GOT3 (cell line): ENCODE results near the gene MRPL49.
"Not testable (repeated sequence)": the region's sequence is repeated elsewhere in the genome, so short reads cannot be mapped to it uniquely, and the experiment has no call there.

Experiments
- DNase-seq: peaks from one replicate; lab custom pipeline; 2025; ENCODE audit warnings: mixed read lengths; lab: John Stamatoyannopoulos, UW

Gene MRPL49

DNA sequence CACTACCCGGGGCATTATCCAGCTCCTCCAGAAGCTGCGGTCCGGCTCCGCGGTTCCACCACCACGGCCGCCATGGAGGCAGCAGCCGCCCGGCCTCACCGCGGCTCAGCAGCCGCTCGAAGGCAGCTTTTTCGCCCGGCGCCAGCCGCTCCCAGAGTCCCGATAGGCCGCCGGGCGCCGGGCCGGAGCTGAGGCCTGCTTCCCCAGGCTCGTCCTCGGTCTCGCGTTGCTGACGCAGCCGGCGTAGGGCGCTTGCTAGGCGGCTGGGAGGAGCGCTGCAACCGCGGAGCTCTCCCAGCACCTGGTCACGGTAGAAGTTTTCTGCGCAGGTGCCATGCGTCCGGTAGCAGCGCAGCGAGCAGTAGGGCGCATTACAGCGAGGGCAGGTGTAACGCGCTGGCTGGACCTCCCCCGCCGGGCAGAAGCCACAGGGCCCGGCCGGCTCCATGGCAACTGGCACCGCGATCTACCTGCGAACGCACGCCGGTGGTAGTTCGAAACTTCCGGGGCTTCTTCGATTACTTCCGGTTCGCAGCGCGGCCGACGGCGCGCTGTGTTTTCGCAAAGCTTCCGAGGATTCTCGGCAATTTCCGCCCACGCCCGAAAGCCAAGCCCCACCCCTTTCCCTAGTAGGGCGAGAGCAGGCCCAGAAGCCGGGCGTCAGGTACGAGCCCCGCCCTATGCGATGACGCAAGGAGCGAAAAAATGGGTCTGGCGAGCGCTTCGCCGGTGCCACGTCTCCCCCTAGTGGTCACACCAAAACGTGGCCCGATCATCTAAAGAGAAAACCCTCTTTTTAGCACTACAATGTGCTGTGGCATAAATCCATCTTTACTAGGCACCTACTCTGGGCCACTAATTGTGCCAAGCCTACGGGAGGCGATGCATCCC is 4.7 kb upstream of the MRPL49 start, which contains the start of gene ZNHIT2:
TSS of gene ZNHIT2 (minus strand) at position 496 of the 891 bp plus-strand sequence. CDS start at position 448, 48 bp downstream.
- peak; percentile 91 for DNase-seq

DNA sequence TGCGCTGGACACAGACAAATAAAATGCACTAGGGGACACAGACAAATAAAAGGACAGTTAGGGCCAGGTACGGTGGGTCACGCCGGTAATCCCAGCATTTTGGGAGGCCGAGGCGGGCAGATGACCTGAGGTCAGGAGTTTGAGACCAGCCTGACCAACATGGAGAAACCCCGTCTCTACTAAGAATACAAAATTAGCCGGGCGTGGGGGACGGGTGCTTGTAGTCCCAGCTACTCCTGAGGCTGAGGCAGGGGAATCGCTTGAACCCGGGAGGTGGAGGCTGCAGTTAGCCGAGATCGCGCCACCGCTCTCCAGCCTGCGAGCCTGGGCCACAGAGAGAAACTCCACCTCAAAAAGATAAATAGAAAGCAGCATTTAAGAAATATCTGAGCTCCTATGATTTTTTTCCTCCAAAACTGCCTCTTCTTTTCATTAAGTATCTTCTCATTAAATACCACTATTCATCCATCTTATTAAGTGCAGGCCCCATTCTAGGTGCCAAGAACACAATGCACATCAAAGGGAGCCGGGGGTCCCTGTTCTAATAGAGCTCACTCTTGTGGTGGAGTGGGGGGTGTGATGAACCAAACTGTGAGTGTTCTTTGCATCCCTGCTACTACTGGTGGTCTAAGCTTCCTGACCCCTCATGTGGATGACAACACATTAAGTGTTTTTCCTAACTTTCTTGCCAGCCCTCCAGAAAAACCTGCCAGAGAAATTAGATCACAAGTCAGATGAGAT is 3.9 kb upstream of the MRPL49 start:
- DNase-seq: no peak

DNA sequence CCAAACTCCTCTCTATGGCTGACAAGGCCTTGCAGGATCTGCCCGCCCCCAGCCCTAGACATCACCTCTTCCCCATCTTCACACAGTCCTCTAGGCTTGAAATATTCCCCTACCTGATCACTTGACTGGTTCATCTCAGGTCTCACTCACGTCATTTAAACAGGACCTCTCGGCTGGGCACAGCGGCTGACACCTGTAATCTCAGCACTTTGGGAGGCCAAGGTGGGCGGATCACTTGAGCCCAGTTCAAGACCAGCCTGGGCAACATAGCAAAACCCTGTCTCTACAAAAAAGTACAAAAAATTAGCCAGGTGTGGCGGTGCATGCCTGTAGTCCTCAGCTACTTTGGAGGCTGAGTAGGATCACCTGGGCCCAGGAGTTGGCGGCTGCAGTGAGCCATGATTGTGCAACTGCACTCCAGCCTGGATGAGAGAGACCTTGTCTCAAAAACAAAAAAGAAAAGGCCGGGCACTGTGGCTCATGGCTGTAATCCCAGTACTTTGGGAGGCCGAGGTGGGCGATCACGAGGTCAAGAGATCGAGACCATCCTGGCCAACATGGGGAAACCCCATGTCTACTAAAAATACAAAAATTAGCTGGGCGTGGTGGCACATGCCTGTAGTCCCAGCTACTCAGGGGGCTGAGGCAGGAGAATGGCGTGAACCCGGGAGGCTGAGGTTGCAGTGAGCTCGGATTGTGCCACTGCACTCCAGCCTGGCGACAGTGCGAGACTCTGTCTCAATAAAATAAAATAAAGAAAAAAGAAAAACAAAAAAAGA is 3.0 kb upstream of the MRPL49 start:
- DNase-seq: not testable (repeated sequence)

DNA sequence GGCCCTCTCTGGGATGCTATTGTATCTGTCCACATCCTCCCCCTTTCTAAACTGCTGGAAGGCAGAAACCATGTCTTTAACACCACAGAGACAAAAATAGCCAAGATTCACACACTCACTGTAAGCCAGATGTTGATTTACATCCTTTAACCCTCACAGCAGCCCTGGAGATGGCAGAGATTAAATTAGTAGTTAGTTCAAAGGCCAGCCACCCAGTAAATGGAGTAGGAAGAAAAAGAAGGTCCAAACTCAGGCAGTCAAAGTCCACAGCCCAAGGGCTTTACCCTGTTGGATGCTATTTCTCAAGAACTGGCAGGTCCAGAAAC is 2.5 kb upstream of the MRPL49 start:
- no peak for DNase-seq

DNA sequence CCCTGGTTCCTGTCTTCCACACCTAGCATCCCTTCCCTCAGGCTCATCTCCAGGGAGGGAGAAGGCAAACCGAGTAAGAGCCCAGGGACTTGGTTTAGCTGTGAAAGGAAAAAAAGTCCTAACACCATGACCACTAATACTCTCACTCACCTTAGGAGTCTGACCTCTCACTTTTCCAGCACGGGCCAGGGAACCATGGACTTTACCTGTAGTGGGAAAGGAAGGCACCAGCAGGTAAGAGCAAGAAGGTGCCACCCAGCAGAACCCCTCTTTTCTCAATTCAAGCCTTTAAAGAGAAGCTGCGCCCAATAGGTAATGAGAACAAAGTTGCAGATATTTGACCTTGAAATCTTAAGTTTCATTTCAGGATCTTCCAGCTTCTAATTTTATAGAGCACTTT is 1.3 kb upstream of the MRPL49 start:
- no peak for DNase-seq

DNA sequence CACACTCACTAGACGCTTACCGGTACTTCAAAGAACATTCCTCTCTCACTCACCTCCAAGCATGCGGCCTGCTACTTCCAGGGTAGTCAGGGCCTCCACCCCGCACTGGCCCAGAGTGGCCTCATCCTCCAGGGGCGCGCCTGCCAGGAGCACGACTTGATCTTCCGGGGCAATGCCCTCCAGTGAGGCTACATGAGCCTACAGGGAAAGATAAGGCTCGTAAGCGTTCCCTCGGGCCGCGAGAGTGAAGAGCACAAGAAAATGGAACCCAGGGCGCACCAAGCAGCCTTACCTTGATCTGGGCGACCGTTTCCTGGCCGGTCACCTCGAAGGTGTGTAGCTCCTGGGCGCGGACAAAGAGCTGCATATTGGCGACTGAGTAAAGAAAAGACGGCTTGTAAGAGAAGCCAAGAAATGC is 665 bp upstream of the MRPL49 start:
- DNase-seq: no peak

DNA sequence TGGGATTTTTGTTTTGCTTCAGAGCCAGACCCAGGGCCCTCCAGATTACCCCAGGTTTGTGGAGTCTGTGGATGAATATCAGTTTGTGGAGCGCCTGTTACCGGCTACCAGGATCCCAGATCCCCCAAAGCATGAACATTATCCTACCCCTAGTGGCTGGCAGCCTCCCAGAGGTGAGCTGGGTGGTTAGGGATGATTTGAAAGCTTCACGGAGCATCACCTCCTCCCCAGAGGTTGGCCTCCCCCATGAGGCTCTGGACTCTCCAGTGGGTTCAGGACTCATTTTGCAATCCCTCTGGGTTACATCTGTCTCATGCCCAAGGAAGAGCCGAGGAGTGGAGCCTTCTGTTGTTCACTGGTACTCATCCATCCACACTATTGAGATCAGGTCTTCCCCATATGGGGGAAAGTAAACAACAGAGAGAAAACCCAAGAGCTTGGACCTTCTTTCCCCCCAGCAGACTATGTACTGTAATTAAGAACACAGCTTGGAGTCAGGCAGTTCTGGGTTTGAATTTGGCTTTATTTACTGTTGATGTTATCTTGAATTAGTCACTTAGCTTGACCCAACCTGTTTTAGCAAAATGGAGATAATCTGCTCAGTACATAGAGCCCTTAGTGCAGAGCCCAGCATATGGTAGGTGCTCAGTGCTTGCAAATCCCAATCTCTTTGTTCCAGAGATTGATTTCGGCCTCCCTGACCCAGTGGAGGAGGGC is 2.5 kb downstream of the MRPL49 start:
- no peak for DNase-seq

DNA sequence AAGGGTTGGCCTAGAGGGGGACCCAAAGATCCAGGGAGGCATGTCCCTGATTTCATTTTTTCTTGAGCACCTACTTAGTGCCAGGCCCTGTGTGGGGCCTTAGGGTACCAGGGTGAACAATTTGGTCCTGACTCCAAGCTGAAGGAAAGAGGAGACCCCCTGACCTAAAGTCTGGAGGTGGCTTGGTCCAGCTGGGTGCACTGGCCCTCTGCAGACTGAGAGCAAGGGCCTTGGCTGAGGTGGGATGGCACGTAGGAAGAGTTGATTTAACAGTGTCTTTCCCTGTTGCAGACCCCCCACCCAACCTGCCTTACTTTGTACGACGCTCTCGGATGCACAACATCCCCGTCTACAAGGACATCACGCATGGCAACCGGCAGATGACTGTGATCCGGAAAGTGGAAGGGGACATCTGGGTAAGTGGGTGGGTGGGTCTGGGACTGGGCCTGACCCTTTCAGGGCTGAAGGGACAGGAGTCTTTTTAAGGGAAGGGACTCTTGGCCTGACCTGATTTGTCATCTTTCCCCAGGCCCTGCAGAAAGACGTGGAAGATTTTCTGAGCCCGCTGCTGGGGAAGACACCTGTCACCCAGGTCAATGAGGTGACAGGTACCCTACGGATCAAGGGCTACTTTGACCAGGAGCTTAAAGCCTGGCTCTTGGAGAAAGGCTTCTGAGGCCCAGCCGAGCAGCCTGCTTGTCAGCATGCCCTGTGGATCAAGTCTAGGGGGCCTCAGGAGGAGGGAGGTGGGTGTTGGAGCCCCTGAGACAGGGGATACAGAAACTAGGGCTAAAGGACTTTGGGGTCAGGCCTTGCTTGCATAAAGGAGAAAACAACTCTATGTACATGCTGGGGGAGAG is 3.3 kb downstream of the MRPL49 start:
- no peak for DNase-seq

DNA sequence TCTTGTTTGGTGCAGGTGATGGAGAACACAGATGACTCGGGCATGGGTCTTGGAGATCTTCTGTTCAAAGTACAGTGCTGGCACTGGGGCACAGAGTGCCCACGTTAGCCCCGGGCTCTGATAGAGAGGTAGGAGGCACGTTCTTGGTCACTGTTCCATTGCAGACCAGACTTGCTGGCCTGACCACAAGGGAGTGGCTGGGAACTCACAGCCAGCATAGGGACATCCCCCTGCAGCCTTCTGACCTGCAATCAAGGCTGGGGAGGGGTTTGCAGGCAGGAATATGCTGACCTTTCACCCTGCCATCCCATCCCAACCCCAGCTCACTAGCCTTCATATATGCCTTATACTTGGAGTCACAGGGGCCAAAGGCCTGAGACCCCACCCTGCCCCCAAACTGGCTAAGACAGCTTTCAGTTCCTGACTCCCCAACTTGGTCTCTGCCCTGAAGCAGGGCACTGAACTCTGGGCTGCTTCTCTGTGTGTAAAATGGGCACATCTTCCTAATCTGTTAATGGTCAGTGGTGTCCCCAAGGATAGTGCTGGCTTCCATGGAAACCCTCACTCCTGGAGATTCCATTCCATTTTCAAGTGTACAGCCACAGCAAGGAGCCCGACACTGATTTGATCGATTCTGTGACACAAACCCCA is 4.6 kb downstream of the MRPL49 start:
- no peak for DNase-seq

DNA sequence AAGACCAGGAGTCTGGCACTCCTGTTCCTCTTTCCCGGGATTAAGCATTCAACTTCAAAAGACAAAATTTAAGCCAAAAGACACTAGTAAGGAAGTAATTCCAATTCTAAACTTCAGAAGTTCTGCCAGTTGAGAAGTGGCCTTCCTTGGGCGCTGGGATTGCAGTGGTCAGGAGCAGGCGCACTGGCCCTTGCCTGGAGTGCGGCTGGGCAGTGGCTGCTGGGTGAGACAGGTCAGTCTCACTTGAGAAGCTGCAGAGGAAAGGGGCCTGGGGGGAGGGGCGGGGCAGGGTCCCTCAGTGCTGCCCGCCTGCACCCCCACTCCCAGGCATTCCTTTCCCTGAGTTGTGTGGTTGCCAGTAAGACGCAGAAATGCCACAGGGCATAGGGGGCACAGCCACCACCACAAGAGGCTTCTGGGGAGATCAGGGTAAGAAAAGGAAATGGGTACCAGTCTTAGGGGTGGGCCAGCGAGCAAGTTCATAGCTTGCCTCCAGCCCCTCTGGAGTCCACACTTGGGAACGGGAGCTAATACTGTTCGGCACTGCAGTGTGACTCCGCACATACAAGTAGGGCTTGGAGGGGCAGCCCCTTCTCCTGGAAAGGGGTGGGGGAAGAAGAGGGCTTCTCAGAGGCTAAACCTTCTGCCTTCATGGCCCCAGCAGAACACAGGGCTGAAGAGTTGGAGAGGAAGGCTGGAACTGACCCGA is 5.5 kb downstream of the MRPL49 start:
- no peak for DNase-seq

DNA sequence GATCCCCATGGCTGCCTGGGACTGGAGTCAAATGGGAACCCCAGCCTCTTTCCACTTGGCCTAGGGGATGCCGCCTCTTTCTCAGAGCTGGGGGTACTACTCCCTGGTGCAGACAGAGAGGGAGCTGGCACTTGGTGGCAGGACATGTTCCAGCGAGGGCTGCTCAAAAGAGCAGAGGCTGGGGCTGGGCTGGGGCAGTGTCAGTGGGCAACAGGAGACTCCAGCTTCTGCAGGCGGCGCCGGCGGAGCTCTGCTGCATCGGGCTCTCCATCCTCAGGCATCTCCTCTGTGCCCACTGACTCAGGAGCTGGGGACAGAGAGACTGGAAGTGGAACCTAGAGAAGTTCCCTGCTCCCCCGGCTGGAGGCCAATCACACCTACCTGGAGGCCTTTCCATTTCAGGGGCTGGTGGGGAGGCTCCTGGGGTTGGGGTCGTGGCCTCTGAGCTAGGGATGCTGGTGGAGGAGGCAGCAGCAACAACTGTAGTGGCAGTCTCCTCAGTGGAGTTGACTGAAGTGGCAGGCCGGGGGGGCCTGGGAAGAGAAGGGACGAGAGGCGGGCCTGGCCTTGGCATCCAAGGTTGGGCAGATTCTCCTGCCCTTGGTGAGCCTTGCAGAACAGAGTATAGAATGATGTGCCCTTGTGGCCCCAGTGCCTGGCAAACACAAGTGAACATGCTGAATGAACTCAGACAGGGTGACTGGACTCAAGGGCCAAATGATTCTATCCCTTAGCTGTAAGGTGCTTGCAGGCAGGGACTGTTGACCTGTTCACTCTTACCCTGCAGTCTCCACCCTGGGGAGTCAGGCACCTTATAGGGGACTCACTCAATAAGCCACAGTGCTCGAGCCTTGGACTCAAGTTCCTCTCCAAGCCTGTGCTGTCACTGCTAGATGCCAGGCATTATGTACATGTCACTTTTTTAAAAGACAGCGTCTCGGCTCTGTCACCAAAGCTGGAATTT is 6.3 kb downstream of the MRPL49 start:
- no peak for DNase-seq

DNA sequence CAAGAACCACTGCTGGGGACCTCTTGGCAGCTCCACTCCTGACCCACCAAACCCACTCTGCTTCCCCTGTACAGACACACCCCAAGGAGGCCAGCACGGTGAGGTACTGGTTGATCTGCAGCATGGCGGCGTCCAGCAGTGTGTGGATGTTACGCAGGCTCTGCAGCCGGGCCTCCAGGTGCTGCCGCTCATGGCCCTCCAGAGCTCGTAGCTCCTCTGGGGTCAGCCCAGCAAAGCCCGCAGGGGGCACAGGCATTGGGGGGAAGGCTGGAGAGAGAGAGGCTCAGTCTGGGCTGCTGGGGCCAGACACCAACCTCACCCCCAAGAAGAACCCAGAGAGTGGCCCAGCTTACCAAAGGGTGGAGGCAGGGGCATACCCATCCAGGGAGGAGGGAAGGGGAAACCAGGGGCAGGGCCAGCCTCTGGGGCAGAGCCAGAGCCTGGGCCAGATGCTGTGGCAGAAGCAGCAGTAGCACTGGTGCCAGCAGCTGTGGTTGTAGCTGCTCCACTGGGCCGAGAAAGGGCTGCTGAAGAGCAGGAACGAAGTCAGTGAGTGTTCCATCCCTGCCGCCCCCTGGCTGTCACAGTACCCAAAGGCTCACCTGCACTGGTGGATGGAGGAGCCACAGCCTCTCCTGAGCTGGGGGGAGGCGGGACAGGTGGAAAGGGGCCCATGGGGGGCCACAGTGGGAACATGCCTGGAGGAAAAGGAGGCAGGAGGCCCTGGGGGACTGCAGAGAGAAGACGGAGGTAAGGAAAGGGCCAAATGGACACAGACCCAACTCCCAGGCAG is 7.7 kb downstream of the MRPL49 start:
- DNase-seq: no peak

DNA sequence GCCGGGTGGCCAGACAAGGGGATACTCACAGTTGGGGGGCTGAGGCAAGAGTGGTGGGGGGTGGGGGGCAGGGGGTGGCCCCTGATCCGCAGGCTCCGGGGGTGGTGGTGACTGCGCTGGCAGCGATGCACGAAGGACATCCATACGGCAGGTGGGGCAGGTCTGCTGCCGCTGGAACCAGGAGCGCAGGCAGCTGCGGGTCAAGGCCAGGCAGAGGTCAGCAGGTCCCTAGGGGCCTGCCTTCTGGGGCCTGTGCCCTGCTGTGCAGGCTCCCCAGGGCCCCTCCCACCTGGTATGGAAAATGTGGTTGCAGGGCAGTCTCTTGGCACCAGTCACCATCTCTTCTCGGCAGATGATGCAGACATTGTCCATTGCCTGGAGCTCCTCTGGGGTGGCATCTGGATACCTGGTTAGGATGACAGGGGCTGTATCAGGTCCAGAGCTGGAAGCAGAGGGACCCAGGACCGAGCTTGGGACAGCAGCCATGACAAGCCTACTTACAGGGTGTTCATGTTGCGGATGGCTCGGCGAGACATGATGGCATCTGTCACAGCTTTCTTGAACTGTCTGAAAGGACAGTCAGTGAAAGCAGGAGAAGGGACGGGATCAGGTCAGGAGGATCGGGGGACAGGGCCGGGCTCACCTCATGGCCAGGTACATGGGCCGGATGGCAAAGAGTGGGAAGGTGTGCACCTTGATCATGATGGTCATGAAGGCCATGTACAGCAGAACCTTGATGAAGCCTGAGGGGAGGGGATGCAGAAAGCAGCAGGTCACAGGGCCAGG is 8.7 kb downstream of the MRPL49 start:
- no peak for DNase-seq

DNA sequence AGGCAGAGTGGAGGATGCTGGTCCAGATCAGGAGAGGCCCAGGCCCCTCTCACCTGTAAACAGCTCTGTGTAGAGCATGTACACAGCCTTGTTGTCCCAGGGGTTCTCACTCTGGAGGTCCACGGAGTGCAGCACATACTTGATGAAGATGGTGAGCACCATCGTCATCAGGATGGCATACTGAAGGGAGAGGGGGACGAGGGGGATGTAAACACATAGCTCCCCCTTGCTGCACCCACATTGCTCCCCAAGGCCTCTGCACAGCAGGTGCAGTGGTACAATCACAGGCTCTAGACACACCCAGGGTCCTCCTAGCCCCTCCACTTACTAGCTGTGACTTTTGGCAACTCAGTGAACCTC is 9.3 kb downstream of the MRPL49 start:
- no peak for DNase-seq

DNA sequence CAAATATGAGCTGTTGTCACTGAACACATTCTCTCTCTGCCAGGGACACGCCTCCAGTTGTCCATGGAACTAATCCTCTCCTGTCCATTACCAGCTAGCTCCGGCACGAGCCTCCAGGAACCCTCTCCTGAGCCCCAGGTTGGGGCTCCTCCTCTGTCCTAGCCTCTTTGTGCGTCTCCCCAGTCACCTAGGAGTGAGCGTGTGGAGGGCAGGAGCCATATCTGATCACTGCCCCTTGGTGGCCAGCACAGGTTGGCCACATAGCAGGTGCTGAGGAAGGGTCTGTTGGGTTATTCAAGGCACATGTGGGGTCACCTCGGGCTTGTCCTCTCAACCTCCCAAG is 9.7 kb downstream of the MRPL49 start:
- DNase-seq: no peak

DNA sequence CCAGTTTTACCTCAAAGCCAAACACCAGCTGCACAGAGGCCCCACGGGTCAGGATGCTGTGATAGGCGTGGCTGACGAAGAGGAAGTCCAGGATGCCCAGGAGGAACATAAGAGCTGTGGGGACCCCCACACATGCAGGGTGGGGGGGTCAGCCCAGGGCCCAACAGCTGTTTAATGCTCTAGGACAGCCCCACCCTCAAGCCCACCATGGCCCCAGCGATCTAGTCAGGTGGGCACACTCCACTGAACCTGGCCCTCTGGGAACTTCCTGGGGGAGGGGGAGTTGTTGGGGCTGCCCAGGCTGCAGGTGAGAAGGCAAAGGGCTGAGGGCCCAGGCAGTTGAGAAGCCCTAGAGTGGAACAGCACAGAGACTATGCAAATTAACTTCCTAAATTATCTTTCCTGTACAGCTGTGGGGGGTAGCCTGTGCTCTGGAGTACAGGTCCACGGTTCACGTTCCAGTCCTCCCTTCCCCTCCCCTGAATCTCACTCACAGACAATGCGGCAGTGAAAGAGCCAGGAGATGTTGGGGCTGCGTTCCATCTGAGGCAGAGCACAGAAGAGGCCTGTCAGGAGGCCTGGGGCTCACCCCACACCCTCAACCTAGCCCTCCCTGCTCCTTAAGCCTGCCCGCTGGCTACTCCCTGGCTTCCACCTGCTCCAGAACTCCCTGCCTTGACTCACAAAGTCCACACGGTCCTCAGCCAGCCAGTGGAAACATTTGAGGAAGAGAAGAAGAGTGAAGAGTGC is 10.3 kb downstream of the MRPL49 start:
- DNase-seq: no peak
